Suppressor macrophage (primary cell): Measurements from ENCODE around the gene OR52E4.

Experiments
- DNase-seq, 4 experiments: peaks; one replicate each; pipeline ENCODE4 v3.0.0-alpha.2; 2020 to 2022
- total RNA-seq, 17 experiments: gene quantifications; one replicate each; lab custom pipeline; 2026; ENCODE audit warnings: mixed read lengths in 6 of 17, inconsistent platforms in 3 of 17; lab: John Stamatoyannopoulos, UW

Gene OR52E4
- total RNA-seq, result 0 to 1.4 (median 0) reads per million in 17 experiments

GRCh38 chr11:5880329-5880728, at the start of gene OR52E4:
Gene OR52E4 (plus strand): TSS chr11:5880629. CDS start chr11:5884293, 3,664 bp downstream.
- no peak for DNase-seq

- DNase-seq, result no peak
Measured at GRCh38 chr11:5831196-5831829, 49.1 kb upstream of the OR52E4 start.

GRCh38 chr11:5833446-5833845, 47.0 kb upstream of the OR52E4 start:
- no peak for DNase-seq

DNA sequence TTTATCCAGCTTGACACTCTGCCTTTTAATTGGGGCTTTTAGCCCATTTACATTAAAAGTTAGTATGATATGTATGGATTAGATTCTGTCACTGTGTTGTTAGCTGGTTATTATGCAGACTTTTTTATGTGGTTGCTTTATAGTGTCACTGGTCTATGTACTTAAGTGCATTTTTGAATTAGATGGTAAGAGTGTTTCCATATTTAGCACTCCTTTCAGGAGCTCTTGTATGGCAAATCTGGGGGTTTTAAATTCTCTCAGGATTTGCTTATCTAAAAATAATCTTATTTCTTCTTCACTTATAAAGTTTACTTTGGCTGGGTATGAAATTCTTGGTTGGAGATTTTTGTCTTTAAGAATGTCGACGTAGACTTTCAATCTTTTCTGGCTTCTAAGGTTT, 42.7 kb upstream of the OR52E4 start:
- DNase-seq, result no peak

- DNase-seq, result no peak
Measured at GRCh38 chr11:5841797-5842196, 38.6 kb upstream of the OR52E4 start, which contains the start of gene OR52E6. Gene OR52E6 (minus strand): TSS chr11:5841897. CDS start chr11:5841897, 0 bp downstream.

- peak in 1 of 4 experiments; percentile 5 for DNase-seq
Measured at GRCh38 chr11:5846701-5847100, 33.7 kb upstream of the OR52E4 start.

GRCh38 chr11:5847711-5848110, 32.7 kb upstream of the OR52E4 start:
- DNase-seq, result no peak

GRCh38 chr11:5851002-5851401, 29.4 kb upstream of the OR52E4 start:
- no peak for DNase-seq

- DNase-seq, result no peak
Measured at GRCh38 chr11:5857590-5857989, 22.8 kb upstream of the OR52E4 start, which contains the start of gene OR52E8. Gene OR52E8 (minus strand): TSS chr11:5857690. CDS start chr11:5857690, 0 bp downstream.

DNA sequence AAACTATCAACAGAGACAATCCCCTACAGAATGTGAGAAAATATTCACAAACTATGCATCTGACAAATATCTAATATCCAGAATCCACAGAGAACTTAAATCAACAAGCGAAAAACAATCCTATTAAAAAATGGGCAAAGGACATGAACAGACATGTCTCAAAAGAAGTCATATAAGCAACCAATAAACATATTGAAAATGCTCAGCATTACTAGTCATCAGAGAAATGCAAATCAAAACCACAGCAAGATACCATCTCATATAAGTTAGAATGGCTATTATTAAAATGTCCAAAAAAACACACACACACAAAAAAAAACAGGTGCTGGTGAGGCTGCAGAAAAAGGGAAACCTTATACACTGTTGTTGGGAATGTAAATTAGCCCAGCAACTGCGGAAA, 14.6 kb upstream of the OR52E4 start:
- no peak for DNase-seq

DNA sequence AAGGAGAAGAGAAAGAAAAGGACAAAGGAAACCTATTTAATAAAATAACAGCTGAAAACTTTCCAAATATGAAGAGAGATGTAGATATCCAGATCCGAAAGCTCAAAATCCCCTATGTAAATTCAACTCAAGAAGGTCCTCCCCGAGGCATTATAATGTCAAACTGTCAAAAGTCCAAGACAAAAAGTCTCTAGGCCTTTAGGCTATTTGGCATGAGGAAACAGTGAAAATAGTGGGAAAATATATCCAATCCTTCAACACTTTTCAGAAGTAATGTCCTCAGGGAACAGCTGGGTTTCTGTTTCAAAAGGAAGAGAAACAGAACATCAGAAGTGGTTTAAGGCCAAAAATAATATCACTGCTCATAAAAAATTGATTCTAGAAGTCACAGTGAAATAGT, 1.9 kb upstream of the OR52E4 start:
- no peak for DNase-seq

GRCh38 chr11:5881756-5882155, 1.3 kb downstream of the OR52E4 start:
- DNase-seq, result no peak

GRCh38 chr11:5887172-5887571, 6.7 kb downstream of the OR52E4 start:
- no peak for DNase-seq

GRCh38 chr11:5887661-5888060, 7.2 kb downstream of the OR52E4 start:
- DNase-seq, result no peak

GRCh38 chr11:5891216-5891800, 10.9 kb downstream of the OR52E4 start:
- DNase-seq, result peak in 3 of 4 experiments; percentile 3 to 59 (median 31)

DNA sequence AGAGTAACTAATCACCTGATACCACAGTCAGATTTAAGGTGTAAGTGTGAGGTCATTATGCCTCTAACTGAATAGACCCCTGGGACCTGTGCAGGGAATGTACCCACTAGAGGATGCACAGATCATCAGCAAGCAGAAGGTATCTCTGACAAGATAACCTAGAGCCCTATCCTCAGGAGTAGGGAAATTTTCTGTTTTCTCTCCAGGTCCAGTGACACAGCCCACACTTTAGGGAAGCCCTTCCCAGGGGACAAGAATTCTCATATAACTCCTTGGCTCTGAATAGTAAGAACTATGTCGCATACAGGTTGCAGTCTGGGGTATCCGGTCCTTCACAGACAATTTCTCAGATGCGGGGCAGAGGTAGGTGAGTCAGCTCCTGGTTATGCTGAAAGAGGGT, 12.5 kb downstream of the OR52E4 start, which contains the start of gene OR52E5:
Gene OR52E5, plus strand, starts transcription at position 301 of the 400 bp plus-strand sequence. CDS start 7,569 bp downstream, outside the sequence.
- no peak for DNase-seq

GRCh38 chr11:5899534-5899933, 19.1 kb downstream of the OR52E4 start:
- no peak for DNase-seq

GRCh38 chr11:5910540-5910939, 30.1 kb downstream of the OR52E4 start:
- no peak for DNase-seq

DNA sequence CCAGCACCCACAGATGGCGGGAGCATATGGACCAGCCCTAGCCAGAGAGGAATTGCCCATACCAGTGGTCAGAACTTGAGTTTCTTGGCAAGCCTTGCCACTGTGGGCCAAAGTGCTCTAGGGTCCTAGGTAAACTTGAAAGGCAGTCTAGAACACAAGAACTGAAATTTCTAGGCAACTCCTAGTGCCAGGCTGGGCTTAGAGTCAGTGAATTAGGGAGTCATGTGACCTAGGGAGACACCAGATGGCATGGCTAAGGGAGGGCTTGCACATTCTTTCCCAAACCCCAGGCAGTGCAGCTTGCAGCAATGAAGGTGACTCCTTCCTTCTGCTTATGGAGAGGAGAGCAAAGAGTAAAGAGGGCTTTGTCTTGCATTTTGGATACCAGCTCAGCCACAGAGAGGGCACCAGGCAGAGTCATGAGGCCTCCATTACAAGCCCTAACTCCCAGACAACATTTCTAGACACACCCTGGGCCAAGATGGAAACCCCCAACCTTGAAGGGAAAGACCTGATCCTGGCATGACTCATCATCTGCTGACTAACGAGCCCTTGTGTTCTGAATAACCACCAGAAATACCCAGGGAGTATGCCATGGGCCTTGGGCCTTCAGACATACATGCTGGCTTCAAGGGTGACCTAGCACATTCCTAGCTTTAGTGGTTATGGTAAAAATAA, 42.5 kb downstream of the OR52E4 start:
- peak in 1 of 4 experiments; percentile 1 for DNase-seq

GRCh38 chr11:5923427-5923776, 43.0 kb downstream of the OR52E4 start:
- no peak for DNase-seq

DNA sequence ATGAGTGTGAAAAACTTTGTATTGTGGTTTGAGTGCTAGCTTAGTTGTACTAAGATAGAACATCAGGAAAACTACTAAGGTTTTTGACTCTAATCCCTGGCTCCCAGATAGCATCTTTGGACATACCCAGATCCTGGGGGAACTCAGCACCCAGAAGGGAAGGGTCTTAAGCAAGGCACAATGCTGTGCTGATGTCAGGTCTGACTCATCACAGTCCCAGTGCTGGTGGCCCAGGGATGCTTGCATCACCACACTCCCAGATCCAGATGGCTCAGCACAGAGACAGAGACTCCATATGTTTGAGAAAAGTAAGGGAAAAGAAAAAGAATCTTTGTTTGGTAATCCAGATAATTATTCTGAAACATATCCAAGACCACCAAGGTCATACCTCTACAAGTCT, 43.4 kb downstream of the OR52E4 start:
- DNase-seq, result no peak

GRCh38 chr11:5928271-5928670, 47.8 kb downstream of the OR52E4 start:
- no peak for DNase-seq

GRCh38 chr11:5928811-5929210, 48.4 kb downstream of the OR52E4 start:
- no peak for DNase-seq
